Measurements from ENCODE around the gene COQ5. TPM values are rescaled to one million over a fixed set of nuclear protein-coding genes. Genes with fewer than 3 reads are reported as not detected.

The COQ5 gene
- total and polyA plus RNA-seq, 2 experiments from 2014 or later: 30.7 to 32.6 TPM

DNA sequence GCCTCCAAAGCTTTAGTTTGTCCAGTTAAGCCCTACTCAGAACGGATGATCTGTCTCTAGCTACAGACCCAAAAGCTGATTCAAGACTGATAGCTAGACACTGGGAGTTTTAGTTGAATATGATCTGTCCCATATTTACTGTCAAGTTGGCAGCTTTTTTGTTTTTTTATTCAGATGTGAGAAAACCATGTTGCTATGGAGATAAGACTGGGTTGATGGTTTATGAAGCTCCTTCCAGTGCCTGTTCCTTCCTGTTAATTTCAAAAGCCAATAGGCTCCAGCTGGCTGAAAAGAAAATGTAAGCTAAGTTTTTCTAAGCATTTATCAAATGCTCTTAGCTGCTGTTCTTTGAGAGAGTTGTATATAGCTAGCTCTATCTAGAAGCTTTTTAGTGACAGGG, 28.4 kb downstream of the COQ5 start:
- H3K36me3 Mint-ChIP-seq (ENCODE audit: low read depth): peaks cover 58% of the 10 kb centered on the region
- no peak for ATAC-seq

DNA sequence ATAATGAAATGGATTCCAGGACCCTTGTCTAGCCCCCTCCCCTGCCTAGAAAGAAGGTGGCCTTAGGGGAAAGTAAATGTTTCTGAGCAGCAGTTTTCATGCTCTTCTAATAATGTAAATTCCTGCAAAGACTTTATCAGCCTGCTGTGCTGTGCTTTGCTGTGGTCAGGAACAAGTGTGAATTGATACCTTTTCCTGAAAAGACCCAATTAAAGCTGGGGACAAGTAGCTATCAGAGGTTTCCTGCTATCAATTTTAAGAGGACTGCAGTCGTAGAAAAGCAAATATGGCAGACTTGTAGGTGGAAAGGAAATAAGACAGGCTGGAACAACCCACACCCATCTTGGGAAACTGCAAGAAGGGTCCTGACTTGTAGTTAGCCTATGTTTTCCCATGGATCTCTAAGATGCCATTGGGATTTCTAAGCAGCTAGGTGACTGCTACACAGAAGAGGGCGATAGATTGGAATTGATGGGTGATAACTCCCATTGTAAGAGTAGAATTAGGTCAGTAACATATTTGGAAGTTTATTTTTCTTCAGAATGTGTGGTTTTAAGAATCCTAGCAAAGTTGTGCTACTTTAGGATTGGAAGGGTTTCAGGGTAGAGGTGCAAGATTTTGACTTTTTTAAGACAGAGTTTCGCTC, 30.0 kb downstream of the COQ5 start:
- Mint-ChIP-seq H3K36me3 (ENCODE audit: low read depth) (peaks cover 54% of the 10 kb centered on the region), H3K4me3 (peak overlapping the region; percentile 97; the same call in 2 of the 3 replicates), H3K27ac (no peak overlapping the region; the same call in 1 of the 2 replicates), H3K27me3 (ENCODE audit: insufficient read depth, low read depth, poor library complexity) (peaks cover 10% of the 10 kb centered on the region), H3K4me1 (peaks cover 26% of the 10 kb centered on the region), H3K9me3 (peaks cover 2% of the 10 kb centered on the region; the same call in 2 of the 3 replicates)
- peaks cover 26% of the 10 kb centered on the region for H3F3A ChIP-seq (replicated peaks; ENCODE audit: low read depth)
- no peak for ATAC-seq
- peak; percentile 45; the same call in 1 of the 2 replicates for TF ChIP-seq POLR2AphosphoS5 (IDR thresholded peaks at IDR 0.05; ENCODE audit: low read depth)
- TF ChIP-seq JUNB (IDR thresholded peaks at IDR 0.05; ENCODE audit: unreplicated experiment): no peak
- TF ChIP-seq, protein P1, sequence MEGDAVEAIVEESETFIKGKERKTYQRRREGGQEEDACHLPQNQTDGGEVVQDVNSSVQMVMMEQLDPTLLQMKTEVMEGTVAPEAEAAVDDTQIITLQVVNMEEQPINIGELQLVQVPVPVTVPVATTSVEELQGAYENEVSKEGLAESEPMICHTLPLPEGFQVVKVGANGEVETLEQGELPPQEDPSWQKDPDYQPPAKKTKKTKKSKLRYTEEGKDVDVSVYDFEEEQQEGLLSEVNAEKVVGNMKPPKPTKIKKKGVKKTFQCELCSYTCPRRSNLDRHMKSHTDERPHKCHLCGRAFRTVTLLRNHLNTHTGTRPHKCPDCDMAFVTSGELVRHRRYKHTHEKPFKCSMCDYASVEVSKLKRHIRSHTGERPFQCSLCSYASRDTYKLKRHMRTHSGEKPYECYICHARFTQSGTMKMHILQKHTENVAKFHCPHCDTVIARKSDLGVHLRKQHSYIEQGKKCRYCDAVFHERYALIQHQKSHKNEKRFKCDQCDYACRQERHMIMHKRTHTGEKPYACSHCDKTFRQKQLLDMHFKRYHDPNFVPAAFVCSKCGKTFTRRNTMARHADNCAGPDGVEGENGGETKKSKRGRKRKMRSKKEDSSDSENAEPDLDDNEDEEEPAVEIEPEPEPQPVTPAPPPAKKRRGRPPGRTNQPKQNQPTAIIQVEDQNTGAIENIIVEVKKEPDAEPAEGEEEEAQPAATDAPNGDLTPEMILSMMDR (conservative IDR thresholded peaks at IDR 0.05; ENCODE audit: low read depth in 2 of 2): peak in 1 of 2 experiments; percentile 26; a peak in 2 of 4 replicates
- no peak for TF ChIP-seq NANOG (IDR thresholded peaks at IDR 0.05; ENCODE audit: borderline replicate concordance)
- no peak overlapping the region for H3K4me3 ChIP-seq
- peak overlapping the region; percentile 67; the same call in 1 of the 2 replicates for H3K27ac ChIP-seq (ENCODE audit: low read depth)
- peaks cover 19% of the 10 kb centered on the region for H4K20me1 ChIP-seq (replicated peaks; ENCODE audit: insufficient read depth)
- peaks cover 23% of the 10 kb centered on the region for H3K79me2 ChIP-seq (replicated peaks; ENCODE audit: insufficient read depth)
- peak; percentile 33 for DNase-seq (ENCODE audit: low spot score)
- no peaks in the 10 kb centered on the region for H3K9me2 ChIP-seq (ENCODE audit: insufficient read depth)
- no peak overlapping the region for H3K4me2 ChIP-seq
- H3K4me1 ChIP-seq (ENCODE audit: insufficient read depth): peaks cover 16% of the 10 kb centered on the region; the same call in 1 of the 2 replicates
- no peak overlapping the region for H2AFZ ChIP-seq
- H3K27me3 ChIP-seq (ENCODE audit: insufficient read depth): no peaks in the 10 kb centered on the region
- peaks cover 21% of the 10 kb centered on the region for H3K36me3 ChIP-seq (ENCODE audit: insufficient read depth)

More for the DNA sequence above, 28.4 kb downstream of the COQ5 start:
- Histone ChIP-seq H3K4me3 (no peak overlapping the region), H3F3A (replicated peaks; ENCODE audit: low read depth) (peaks cover 27% of the 10 kb centered on the region), H3K9me2 (ENCODE audit: insufficient read depth) (no peaks in the 10 kb centered on the region), H3K27ac (ENCODE audit: low read depth) (no peak overlapping the region), H3K36me3 (ENCODE audit: insufficient read depth) (peaks cover 22% of the 10 kb centered on the region), H3K27me3 (ENCODE audit: insufficient read depth) (no peaks in the 10 kb centered on the region), H4K20me1 (replicated peaks; ENCODE audit: insufficient read depth) (peaks cover 19% of the 10 kb centered on the region), H3K79me2 (replicated peaks; ENCODE audit: insufficient read depth) (peaks cover 23% of the 10 kb centered on the region), H3K4me2 (no peak overlapping the region), H3K4me1 (ENCODE audit: insufficient read depth) (peaks cover 23% of the 10 kb centered on the region), H2AFZ (no peak overlapping the region)
- Mint-ChIP-seq H3K27me3 (ENCODE audit: insufficient read depth, low read depth, poor library complexity) (peaks cover 12% of the 10 kb centered on the region), H3K9me3 (peaks cover 2% of the 10 kb centered on the region; the same call in 2 of the 3 replicates), H3K4me3 (no peak overlapping the region), H3K27ac (no peak overlapping the region), H3K4me1 (peaks cover 32% of the 10 kb centered on the region)
- no peak for DNase-seq (ENCODE audit: low spot score)
- TF ChIP-seq EZH2 (IDR thresholded peaks at IDR 0.05; ENCODE audit: low read depth, unreplicated experiment): no peak
- no peak for TF ChIP-seq POLR2AphosphoS5 (IDR thresholded peaks at IDR 0.05; ENCODE audit: low read depth)
- TF ChIP-seq, protein P2, sequence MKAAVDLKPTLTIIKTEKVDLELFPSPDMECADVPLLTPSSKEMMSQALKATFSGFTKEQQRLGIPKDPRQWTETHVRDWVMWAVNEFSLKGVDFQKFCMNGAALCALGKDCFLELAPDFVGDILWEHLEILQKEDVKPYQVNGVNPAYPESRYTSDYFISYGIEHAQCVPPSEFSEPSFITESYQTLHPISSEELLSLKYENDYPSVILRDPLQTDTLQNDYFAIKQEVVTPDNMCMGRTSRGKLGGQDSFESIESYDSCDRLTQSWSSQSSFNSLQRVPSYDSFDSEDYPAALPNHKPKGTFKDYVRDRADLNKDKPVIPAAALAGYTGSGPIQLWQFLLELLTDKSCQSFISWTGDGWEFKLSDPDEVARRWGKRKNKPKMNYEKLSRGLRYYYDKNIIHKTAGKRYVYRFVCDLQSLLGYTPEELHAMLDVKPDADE (IDR thresholded peaks at IDR 0.05): no peak
- TF ChIP-seq, protein P1 (conservative IDR thresholded peaks at IDR 0.05; ENCODE audit: low read depth in 2 of 2): no peak

All from GM23338 (cell line).